Bronchial epithelial cell (primary cell): ENCODE measurements around the gene NBAS. TPM values are rescaled to one million over a fixed set of nuclear protein-coding genes. Genes with fewer than 3 reads are reported as not detected.

ENCODE experiments used
- DNase-seq: peaks from one replicate; pipeline ENCODE4 v3.0.0-alpha.2; 2010; ENCODE audit warnings: low read depth
- FAIRE-seq: peaks from 2 replicates; lab custom pipeline; 2011; peaks lifted over from hg19 to GRCh38; lab: Jason Lieb, UNC
- H3K27me3 ChIP-seq: 2 replicates; pipeline ENCODE4 v1.5.1; 2011; ENCODE audit warnings: low read length; ENCODE audit not compliant: control insufficient read depth, insufficient read depth
- H3K36me3 ChIP-seq: 2 replicates; pipeline ENCODE4 v1.5.1; 2011; ENCODE audit warnings: low read length; ENCODE audit not compliant: control insufficient read depth, insufficient read depth
- H3K4me3 ChIP-seq: 2 replicates; pipeline ENCODE4 v1.5.1; 2011; ENCODE audit warnings: mild to moderate bottlenecking, low read depth, low read length, control low read depth
- CTCF ChIP-seq: IDR thresholded peaks from 2 replicates; pipeline ENCODE4 v1.5.1; 2011; ENCODE audit warnings: mild to moderate bottlenecking, moderate library complexity, low read length, control low read depth, inconsistent platforms; ENCODE audit not compliant: insufficient read depth, severe bottlenecking
- total RNA-seq: library from RNA; depleted of rRNA; stranded (reverse); fragments of >200 nt; gene quantifications from 2 replicates; pipeline ENCODE4 v1.2.1, GENCODE V29; 2014

Gene NBAS
- total RNA-seq, 1 donor from 2014 or later = 78.2 TPM

- FAIRE-seq = no peak
- H3K4me3 ChIP-seq = no peak overlapping the region
- no peak for TF ChIP-seq CTCF
Observed at GRCh38 chr2:15120631-15121030, 440.5 kb downstream of the NBAS start.

GRCh38 chr2:15119722-15120175 lies 441.4 kb downstream of the NBAS start:
- Histone ChIP-seq H3K4me3 (no peak overlapping the region), H3K27me3 (no peaks in the 10 kb centered on the region), H3K36me3 (no peaks in the 10 kb centered on the region)
- FAIRE-seq (peak; percentile 55), DNase-seq (no peak)
- TF ChIP-seq CTCF = no peak

More at GRCh38 chr2:15120631-15121030, 440.5 kb downstream of the NBAS start:
- H3K36me3 ChIP-seq = no peaks in the 10 kb centered on the region
- no peak for DNase-seq
- no peaks in the 10 kb centered on the region for H3K27me3 ChIP-seq

GRCh38 chr2:15117409-15118050 lies 443.6 kb downstream of the NBAS start:
- DNase-seq (no peak), FAIRE-seq (peak; percentile 64)
- Histone ChIP-seq H3K4me3 (no peak overlapping the region), H3K36me3 (no peaks in the 10 kb centered on the region), H3K27me3 (no peaks in the 10 kb centered on the region)
- no peak for TF ChIP-seq CTCF

Other genes starting within 250 kb of the NBAS start
- gene DDX1, start 30.5 kb upstream of the NBAS start, total RNA-seq = 68.2 and 81.3 TPM in 2 replicates